COLO668 (cell line): ENCODE measurements around the gene CDH19.
"Not testable (repeated sequence)": the region's sequence is repeated elsewhere in the genome, so short reads cannot be mapped to it uniquely, and the experiment has no call there.

ENCODE experiments used
- DNase-seq: peaks from one replicate; lab custom pipeline; 2025; ENCODE audit not compliant: unreplicated experiment; lab: John Stamatoyannopoulos, UW

Gene CDH19

DNA sequence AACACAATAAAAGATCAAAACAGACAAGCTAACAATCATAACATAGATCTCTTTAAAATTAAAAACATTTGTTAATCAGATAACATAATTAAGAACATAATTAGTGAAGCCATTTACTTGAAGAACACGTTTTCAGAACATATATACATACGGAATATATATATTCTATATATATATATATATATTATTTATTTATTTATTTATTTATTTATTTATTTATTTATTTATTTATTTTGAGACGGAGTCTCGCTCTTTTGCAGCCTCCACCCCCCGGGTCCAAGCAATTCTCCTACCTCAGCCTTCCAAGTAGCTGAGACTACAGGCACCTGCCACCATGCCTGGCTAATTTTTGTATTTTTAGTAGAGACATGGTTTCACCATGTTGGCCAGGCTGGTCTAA is 137.7 kb downstream of the CDH19 start:
- DNase-seq: not testable (repeated sequence)

DNA sequence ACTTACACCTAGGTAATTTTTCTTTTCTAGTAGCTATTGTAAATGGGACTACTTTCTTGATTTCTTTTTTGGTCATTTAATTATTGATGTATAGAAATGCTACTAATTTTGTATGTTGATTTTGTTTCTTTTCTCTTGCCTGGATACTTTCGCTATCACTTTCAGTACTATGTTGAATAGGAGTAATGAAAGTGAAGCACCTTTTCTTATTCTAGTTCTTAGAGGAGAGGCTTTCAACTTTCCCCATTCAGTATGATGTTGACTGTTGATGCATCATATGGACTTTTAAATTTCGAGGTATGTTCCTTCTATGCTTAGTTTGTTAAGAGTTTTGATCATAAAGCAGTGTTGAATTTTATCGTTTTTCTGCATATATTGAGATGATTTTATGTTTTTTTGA is 142.5 kb downstream of the CDH19 start:
- no peak for DNase-seq

DNA sequence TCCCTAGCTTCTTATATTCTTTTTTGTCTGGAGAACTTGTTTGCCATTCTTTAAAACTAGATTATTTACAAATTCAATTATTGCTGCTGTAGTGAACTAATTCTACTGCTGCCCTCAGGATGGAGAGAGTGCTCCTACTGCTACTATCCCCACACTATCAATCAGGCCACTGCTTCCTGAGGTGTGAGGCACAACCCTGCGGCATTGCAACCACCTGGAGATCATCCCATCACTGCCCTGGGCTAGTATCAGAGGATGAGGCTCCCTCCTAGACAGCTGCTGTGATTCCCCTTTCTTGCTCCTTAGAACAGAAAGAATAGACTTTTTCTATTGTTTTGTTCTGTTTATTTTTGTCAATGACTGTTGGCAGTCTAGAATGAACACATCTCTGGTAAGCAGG is 146.6 kb downstream of the CDH19 start:
- no peak for DNase-seq
